ENCODE data around the gene HIGD1B. TPM values are rescaled to one million over a fixed set of nuclear protein-coding genes. Genes with fewer than 3 reads are reported as not detected.

HIGD1B gene
- total and polyA plus RNA-seq, 9 of the 15 experiments (the other 6 are each of a cell fraction or from before 2014, with no cell fraction given): not detected

- no peak for TF ChIP-seq KLF16 (IDR thresholded peaks at IDR 0.05)
- peak; percentile 98 for TF ChIP-seq RB1 (IDR thresholded peaks at IDR 0.05; ENCODE audit: low read depth)
- TF ChIP-seq TEAD2 (tag; IDR thresholded peaks at IDR 0.05): no peak
- no peak for TF ChIP-seq ZNF57 (CRISPR knock-in tag; IDR thresholded peaks at IDR 0.05)
- peak; percentile 56 for TF ChIP-seq PML (IDR thresholded peaks at IDR 0.05; ENCODE audit: low read length)
- no peak for TF ChIP-seq MECOM (CRISPR knock-in tag; IDR thresholded peaks at IDR 0.05)
- TF ChIP-seq PRDM10 (IDR thresholded peaks at IDR 0.05; ENCODE audit: partially characterized antibody): no peak
- TF ChIP-seq ZNF589 (CRISPR knock-in tag; IDR thresholded peaks at IDR 0.05; ENCODE audit: low read depth): peak; percentile 91
- peak; percentile 97 to 98 for TF ChIP-seq SIN3A (IDR thresholded peaks at IDR 0.05; ENCODE audit: borderline replicate concordance in 2 of 2, control insufficient read depth in 1 of 2, low read depth in 2 of 2, low read length in 2 of 2)
- no peak for TF ChIP-seq PBX2 (CRISPR knock-in tag; IDR thresholded peaks at IDR 0.05; ENCODE audit: low read depth)
- no peak for TF ChIP-seq PBX2 (tag; conservative IDR thresholded peaks at IDR 0.05; ENCODE audit: low read depth)
- peak; percentile 34; the same call in 1 of the 2 replicates for TF ChIP-seq ZNF764 (CRISPR knock-in tag; IDR thresholded peaks at IDR 0.05; ENCODE audit: low read depth)
- no peak for TF ChIP-seq FOXP4 (CRISPR knock-in tag; IDR thresholded peaks at IDR 0.05; ENCODE audit: borderline replicate concordance)
- no peak for TF ChIP-seq MTF1 (CRISPR knock-in tag; IDR thresholded peaks at IDR 0.05; ENCODE audit: borderline replicate concordance)
- TF ChIP-seq PREB (CRISPR knock-in tag; IDR thresholded peaks at IDR 0.05): no peak
- TF ChIP-seq HMGN3 (IDR thresholded peaks at IDR 0.05; ENCODE audit: borderline replicate concordance, extremely low read depth, insufficient read length, low read depth, low read length): peak; percentile 63
These were observed 51.5 kb downstream of the HIGD1B start, which contains the start of gene EFTUD2 (continued) for GRCh38 chr17:44899074-44899782.

All from K562 (cell line).